HG03378 (cell line): ENCODE measurements around the gene ARFGEF2.
"Not testable (repeated sequence)": the region's sequence is repeated elsewhere in the genome, so short reads cannot be mapped to it uniquely, and the experiment has no call there.

Experiments used
- ATAC-seq: cut with Tn5 transposase; IDR thresholded peaks from one replicate; pipeline ENCODE4 v1.9.1; 2021; ENCODE audit warnings: mild to moderate bottlenecking, moderate library complexity; ENCODE audit not compliant: unreplicated experiment

The ARFGEF2 gene

DNA sequence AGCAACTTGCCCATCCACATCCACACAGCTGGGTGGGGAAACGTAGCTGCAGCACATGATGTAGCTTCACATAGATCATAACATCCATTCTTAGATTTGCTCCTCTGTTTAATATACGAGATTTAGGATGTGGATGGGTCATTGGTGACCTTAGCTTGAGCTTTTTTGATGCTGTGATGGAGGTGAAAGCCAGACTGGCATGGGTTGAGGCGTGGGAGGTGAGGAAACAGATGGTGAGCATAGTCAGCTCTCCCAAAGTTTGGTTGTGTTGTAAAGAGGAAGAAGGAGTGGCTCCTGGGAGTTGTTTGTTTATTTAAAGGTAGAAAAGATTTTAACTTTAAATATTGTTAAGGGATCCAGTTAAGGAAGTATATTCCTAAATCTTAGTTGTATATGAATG lies 5.3 kb downstream of the ARFGEF2 start:
- ATAC-seq: no peak

DNA sequence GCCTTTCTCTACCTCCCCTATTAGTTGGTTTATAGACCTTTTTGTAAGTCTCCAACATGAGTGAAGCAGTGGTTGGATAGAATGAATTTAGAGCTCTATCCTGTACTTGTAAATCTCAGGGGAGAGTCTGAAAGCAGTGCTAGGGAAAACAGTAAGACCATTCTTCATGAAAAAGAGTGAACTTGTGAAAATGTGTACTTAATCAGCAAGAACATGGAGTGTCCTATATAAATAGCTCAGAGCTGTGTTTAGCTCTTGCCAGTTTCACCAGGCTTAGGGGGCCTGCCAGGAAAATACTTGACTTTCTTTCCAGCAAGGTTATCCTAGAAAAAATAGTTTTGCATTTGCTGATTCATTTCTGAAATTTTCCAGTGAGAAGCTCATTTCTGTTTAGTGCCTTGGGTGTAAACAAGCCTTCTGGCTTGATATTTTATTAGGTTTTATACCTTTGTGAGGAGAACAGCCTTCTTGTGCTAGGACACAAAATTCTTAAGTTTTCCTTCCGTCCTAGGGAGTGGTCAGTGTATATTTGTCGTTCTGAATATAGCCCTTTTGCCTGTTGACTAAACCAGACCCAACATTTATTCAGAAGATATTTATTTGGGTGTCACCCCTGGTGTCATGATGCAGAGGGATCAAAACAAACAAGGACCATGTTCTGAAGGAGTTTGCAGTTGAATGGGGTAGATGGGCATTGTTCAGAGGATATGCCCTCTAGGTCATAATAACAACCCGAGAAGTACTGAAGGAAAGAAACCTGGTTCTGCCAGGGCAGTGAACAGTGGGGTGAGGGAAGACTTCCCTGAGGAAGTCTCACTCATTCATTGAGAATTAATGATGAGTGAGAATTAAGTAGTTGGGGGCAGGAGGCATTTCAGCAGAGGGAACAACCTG lies 7.6 kb downstream of the ARFGEF2 start:
- no peak for ATAC-seq

DNA sequence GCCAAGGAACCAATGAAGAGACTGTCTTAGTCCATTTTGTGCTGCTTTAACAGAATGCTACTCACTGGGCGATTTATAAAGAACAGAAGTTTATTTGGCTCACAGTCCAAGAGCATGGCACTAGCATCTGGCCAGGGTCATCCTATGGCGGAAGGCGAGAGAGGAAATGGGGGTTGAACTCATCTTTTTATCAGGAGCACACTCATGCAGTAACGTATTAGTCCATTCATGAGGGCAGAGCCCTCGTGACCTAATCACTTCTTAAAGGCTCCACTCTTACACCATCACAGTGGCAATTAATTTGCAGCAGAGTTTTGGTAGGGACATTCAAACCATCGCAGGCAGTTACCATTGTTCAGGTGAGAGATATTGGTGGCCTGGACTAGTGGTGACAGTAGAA lies 8.5 kb downstream of the ARFGEF2 start:
- no peak for ATAC-seq

DNA sequence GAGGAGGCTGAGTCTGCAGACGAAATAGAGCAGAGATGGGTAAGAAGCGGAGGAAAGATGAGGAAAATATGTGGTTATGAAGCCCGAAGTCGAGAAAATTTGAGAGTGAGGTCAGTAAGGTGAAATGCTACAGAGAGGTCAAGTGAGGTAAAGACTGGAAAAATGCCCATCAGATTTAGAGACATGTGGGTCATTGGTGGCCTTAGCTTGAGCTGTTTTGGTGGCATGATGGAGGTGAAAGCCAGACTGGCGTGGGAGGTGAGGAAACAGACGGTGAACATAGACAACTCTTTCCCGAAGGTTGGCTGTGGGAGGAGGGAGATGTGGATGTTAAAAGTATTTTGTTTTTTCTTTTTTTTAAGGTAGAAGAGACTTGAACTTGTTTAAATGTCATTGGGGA lies 9.4 kb downstream of the ARFGEF2 start:
- no peak for ATAC-seq

DNA sequence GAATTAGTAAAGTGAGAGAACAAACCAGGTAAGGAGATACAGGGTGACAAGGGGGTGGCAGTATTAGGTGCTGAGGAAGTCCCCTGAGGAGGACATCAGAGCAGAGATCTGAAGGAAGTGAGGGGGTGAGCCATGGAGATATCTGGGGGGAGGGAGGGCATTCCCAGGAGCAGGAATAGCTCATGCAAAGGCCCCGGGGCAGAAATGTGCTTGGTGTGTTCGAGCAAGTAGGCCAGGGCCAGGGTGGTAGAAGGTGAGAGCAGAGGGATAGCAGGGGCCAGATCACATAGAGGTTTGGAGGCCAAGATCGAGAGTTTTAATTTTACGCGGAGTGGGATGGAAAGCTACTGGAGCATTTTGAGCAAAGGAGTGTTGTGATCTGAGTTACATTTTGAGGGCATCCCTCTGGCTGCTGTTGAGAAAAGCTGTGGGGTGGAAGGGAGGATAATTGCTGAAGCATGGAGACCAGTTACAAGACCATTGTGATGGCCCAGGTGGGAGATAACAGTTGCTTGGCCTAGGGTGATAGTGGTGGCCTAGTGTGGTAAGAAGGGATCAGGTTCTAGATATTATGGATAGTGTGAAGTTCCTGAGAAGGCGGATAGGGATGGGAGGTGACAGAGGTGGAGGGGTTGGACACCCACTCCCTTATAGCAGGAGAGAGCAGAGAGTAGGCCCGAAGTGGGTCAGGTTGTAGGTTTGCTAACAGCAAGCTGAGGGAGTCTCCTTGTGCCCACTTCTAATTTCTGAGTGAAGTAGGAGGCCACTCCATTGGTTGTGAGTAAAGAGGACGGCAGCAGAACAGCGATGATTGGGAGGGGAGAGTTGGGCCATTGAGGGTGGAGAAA lies 10.2 kb downstream of the ARFGEF2 start:
- no peak for ATAC-seq

DNA sequence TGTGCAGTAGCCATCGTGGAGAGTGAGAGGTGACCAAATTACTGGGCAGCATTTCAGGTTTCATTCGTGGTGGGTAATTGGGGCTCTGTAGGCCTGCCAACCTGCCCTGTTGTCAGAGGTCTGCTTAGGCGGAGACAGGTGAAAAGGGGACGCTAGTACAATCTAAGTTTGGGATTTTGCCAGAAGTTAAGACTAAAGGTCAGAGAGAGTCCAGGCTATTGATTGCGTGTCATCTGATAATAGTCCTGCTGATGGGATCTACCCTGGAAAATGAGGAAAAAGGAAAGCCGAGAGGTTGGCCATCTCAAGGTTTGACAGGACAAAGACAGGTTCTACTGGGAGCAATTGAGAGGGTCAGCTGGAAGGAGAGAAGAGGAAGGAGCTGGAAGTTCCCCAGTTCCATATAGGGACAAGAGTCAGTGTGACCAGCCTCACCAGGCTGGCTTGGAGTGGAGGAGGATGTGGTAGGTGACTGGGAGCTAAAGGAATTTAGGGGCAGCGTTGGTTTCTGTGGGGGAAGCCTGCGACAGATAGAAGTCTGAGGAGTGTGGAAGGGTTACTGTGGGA lies 10.9 kb downstream of the ARFGEF2 start:
- no peak for ATAC-seq

DNA sequence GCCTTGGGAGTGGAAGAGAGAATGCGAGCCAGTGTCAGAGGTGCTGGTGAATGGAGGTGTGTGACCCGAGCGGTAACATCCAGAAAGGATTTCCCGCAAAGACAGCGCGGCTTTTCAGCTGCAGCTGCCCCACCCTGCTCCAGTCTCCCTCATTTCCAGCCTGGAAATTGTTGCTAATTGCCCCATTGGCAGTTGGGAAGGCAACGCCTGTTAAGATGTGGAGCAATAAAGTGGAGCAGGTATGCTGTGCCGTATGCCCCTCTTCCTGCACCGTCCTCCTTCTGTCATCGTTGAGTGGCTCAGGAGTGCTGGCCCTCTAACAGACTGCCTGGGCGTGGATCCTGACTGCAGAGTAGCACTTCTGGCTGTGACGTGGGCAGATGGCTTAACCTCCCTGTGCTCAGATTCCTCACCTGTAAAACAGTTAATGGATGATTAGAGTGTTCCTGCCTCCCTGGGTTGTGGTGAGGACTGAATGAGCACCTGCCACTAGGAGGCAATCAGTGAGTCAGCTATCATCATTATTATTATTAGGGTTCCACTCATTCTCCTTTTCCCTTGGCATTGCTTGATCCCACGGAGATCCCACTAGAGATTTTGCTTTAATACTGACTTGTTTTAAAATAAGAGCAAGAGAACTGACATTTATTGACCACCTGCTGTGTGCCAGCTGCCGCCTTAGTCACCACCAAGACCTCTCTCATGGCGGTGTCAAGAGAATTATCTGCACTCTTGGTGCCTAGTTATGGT lies 11.7 kb downstream of the ARFGEF2 start:
- ATAC-seq: no peak

DNA sequence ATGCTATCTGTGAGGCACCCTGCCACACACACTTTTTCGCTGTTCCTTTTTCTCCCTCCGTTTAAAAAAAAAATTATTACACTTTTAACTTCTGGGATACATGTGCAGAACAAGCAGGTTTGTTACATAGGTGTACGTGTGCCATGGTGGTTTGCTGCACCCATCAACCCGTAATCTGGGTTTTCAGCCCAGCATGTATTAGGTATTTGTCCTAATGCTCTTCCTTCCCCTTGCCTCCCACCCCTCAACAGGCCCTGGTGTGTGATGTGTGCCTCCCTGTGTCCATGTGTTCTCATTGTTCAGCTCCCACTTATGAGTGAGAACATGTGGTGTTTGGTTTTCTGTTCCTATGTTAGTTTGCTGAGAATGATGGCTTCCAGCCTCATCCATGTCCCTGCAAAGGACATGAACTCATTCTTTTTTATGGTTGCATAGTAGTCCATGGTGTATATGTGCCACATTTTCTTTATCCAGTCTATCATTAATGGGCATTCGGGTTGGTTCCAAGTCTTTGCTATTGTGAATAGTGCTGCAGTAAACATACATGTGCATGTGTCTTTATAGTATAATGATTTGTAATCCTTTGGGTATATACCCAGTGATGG lies 12.9 kb downstream of the ARFGEF2 start:
- not testable (repeated sequence) for ATAC-seq

DNA sequence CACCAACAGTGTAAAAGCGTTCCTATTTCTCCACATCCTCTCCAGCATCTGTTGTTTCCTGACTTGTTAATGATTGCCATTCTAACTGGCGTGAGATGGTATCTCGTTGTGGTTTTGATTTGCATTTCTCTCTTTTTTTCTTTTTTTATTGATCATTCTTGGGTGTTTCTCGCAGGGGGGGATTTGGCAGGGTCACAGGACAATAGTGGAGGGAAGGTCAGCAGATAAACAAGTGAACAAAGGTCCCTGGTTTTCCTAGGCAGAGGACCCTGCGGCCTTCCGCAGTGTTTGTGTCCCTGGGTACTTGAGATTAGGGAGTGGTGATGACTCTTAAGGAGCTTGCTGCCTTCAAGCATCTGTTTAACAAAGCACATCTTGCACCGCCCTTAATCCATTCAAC lies 13.5 kb downstream of the ARFGEF2 start:
- ATAC-seq: not testable (repeated sequence)

DNA sequence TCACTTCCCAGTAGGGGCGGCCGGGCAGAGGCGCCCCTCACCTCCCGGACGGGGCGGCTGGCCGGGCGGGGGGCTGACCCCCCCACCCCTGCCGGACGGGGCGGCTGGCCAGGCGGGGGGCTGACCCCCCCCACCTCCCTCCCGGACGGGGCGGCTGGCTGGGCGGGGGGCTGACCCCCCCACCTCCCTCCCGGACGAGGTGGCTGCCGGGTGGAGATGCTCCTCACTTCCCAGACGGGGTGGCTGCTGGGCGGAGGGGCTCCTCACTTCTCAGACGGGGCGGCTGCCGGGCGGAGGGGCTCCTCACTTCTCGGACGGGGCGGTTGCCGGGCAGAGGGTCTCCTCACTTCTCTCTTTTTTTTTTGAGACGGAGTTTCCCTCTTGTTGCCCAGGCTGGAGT lies 14.7 kb downstream of the ARFGEF2 start:
- ATAC-seq: not testable (repeated sequence)

DNA sequence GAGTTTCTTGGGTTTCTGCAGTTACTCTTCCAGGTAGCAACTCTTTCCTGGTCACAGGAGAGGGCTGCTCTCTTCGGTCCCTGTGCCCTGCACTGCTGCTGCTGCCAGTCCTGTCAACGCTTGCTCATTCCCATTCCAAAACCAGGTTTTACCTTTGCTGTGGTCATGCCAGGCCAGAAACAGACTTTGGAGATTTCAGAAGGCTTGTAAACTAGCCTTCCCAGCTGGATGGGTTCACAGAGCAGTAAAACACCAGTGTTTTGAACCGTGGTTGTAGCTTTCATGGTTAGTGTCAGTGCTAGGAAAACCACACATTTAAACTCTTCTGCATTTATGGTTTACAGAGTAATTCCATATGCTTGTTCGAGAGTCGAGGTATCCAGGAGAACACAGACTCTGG lies 16.2 kb downstream of the ARFGEF2 start:
- ATAC-seq: no peak

DNA sequence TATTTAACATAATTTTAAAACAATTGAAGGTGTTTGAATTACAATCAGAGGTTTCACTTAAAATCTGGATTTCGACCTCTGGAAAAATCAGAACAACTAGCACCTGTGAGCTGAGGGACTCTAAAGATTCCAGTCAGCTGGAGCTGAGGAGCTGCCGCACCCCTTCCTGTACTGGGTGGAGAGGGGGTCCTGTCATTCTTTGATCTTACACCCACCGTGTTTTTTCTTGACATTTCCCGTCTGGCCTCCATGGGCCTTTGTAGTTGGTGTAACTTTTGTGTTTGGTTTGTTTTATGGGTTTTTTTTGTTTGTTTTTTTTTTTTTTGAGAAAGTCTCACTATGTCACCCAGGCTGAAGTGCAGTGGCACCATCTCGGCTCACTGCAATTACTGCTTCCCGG lies 17.2 kb downstream of the ARFGEF2 start:
- ATAC-seq: no peak

DNA sequence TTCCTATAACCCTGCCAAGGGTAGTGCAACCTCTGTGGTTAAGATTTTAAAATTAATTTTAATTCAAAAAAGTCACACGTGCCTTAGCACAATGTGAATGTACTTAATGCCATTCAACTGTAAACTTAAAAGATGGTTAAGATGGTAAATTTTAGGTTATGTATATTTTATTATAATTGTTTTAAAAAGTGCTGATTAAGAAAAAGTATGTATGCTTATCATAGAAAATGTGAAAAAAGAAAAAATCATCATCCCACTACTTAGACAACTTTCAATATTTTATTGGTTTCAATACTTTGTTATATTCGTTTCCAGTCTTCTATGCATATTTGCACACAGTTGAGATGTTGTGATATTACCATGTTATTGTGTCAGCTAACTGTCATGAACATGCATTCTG lies 18.7 kb downstream of the ARFGEF2 start:
- ATAC-seq: no peak

DNA sequence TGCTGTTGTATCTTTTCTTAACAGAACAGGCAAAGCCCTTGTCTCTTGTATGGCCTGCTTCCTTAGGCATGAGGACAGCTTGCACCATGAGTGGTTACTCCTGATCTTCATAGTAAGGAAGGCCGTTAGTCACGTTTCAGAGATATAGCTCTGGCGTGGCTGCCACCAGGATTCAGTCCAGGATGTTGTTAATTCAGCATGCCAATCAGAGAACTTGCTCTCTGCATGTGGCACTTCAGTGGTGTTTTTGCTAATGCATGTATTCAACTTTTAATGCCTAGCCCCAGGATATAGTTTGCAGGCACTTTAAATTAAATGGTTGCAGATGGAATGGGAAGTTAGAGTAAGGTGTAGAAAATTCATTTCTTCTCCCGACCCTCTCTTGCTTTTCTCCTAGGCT lies 20.0 kb downstream of the ARFGEF2 start:
- no peak for ATAC-seq

DNA sequence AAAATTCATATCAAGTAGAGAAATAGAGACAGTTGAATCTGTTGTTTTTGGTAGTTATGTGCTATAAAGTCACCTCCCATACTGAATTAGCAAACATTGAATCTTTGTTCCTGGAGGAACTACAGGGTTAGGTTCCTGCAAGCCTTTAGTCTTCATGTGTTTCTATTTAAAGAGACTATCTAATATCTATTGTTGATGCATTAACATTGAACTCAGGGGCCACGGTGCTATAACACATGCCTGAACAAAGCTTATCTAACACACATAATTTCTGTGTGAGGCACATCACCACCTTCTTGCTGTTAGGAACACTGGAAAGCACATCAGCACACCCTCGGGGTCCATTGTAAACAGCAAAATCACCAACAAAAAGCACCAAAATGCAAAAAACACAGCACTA lies 21.2 kb downstream of the ARFGEF2 start:
- no peak for ATAC-seq

DNA sequence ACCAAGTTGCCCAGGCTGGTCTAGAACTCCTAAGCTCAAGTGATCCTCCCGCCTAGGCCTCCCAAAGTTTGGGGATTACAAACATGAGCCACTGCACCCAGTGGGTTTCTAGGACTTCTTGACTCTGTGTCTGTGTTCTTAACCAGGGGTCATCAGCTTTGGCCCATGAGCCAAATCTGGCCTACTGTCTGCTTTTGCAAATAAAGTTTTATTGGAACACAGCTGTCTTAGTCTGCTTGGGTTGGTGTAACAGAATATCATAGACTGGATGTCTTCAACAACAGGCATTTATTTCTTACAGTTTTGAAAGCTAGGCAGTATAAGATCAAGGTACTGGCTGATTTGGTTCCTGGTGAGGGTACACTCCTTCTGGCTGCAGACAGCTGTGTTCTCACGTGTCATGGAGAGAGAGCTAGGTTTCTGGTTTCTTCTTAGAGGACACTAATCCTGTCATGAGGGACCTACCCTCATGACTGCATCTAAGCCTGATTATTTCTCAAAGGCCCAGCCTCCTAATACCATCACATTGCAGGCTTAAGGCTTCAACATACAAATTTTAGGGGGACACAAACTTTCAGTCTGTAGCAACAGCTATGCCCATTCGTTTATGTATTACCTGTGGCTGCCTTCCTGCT lies 23.3 kb downstream of the ARFGEF2 start:
- no peak for ATAC-seq

DNA sequence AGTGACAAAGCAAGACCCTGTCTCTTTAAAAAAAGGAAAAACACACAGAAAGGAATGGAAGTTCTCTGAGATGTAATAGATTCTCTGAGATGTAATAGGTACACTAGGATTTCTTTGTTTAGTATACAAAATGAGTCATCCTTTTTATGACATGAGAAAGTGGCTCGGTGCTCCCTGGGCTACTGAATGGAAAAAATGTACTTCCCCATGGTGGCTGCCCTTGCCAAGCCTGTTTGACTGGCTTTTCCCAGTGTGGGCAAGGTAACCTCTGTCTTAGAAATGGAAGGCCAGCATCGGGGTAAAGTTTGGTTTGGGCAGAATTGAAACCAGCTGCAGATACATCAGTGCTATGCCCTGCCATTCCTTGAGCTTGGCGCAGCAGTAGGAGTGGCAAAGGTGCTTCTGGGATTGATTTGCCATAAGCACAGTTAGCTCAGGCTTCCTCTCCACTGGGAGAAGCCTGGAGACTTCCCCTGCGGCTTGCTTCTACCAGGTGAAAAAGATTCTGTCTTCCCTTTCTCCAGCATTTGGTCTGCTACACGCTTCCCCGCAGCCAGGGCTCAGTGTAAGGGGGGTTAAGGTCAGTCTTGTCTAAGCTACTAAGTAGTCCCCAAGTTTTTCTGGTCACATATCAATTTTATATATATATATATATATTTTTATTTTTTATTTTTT lies 24.5 kb downstream of the ARFGEF2 start:
- no peak for ATAC-seq

DNA sequence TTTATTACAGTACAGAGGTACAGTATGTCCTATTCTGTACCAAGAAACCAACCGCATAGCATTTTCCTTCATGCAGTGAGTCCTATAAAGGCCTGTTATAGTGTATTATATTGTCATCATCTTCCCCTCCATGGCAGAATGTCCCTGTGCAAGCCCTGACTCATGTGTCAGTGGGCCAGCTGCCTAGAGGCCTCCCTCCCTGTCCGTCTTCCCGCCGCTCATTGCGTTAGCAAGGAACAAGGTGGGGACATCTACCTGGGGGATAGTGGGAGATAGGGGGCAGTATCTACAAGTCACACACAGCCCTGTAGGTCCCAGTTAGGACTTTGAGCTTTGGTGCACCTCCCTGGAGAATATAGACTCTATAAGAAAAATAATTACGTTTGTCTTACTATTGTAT lies 27.1 kb downstream of the ARFGEF2 start:
- ATAC-seq: no peak

DNA sequence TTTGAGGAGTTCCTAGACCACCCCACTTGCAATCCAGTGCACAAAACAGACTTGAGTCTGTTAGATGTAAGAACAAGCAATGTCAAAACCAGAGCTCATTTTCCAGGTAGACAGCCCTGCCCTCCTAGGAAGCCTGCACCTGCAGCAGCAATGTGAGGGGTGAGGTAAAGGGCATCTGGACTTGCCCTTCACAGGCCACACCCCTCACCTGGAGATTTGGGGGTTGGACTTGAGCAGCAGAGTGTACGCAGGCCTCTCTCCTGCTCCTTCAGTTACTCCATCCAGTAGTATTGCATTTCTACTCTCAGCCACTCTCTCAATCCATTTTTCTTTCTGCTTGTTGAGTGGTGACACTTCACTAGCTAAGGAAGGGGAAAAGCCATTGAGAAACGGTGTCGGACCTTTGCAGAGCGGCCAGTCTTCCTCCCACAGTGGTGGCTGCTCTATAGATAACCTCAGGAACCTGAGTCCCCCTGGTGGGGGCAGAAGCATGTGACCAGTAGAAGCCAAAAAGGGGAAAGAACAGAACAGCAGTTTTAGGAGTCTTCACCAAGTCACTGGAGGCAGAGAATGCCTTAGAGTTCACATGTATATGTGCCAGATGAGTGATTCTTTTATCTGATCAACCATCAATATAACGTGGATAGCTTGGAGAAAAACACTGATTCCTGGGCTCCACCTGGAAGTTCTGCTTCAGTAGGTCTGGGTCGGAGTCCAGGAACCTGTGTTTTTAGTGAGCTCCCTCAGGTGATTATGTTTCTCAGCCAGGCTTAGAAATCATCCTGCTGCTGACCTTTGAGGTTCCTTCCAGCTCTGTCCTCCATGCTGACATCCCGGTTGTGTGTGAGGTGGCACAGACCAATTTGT lies 28.0 kb downstream of the ARFGEF2 start:
- no peak for ATAC-seq
